Fibroblast of villous mesenchyme (primary cell): ENCODE data around the gene SPDEF. TPM values are rescaled to one million over a fixed set of nuclear protein-coding genes. Genes with fewer than 3 reads are reported as not detected.

Experiments used
- DNase-seq: peaks from one replicate; pipeline ENCODE4 v3.0.0-alpha.2; 2010; ENCODE audit warnings: low read depth
- H3K4me3 ChIP-seq: 2 replicates; pipeline ENCODE4 v1.5.1; 2011; ENCODE audit warnings: low read depth, mild to moderate bottlenecking, low read length
- total RNA-seq: library from RNA; depleted of rRNA; stranded (reverse); fragments of >200 nt; gene quantifications from 2 replicates; pipeline ENCODE4 v1.2.3, GENCODE V29; 2012
- TF ChIP-seq, protein P1 (sequence below): IDR thresholded peaks from 2 replicates; pipeline ENCODE4 v1.5.1; 2012; ENCODE audit warnings: low read depth, mild to moderate bottlenecking, low read length; ENCODE audit not compliant: insufficient read depth

Gene SPDEF
- total RNA-seq, 1 donor, result under 0.01 TPM

DNA sequence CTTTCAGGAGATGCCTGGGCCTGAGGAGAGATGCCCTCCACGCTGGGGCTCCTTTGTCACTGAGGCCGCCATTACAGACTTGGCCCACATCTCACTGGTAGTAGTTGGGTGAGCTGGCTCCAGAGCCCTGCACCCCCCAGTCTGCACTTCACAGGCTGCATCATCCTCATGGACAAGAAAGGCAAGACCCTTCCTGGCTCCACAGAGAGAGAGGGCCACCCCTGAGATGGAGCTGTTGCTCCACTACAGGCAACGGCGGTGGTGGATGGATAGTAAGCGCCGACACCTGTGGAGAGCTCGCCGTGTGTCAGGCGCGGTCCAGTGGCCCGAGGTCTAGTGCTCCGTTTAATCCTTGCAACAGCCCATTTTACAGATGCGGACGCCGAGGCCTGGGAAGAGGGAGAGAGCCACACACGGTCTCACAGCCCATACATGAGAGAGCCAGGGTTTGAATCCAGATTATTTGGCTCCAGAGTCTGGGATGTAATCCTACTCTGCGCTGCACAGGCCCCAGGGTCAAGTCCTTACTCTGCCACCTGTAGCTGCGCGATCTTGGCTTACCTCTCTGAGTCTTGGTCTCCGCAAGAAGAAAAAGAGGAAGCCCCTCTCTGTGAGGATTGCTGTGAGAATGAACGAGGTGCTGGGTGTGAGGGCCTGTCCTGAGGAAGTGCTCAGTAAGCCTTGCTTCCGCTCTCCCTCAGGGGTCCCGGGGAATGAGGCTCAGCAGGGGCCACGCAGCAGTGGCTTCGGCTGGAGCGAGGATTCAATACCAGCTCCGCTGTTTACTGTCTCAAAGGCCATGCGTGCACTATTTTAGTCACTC, 34.5 kb downstream of the SPDEF start:
- H3K4me3 ChIP-seq, result no peak overlapping the region
- TF ChIP-seq, protein P1, sequence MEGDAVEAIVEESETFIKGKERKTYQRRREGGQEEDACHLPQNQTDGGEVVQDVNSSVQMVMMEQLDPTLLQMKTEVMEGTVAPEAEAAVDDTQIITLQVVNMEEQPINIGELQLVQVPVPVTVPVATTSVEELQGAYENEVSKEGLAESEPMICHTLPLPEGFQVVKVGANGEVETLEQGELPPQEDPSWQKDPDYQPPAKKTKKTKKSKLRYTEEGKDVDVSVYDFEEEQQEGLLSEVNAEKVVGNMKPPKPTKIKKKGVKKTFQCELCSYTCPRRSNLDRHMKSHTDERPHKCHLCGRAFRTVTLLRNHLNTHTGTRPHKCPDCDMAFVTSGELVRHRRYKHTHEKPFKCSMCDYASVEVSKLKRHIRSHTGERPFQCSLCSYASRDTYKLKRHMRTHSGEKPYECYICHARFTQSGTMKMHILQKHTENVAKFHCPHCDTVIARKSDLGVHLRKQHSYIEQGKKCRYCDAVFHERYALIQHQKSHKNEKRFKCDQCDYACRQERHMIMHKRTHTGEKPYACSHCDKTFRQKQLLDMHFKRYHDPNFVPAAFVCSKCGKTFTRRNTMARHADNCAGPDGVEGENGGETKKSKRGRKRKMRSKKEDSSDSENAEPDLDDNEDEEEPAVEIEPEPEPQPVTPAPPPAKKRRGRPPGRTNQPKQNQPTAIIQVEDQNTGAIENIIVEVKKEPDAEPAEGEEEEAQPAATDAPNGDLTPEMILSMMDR, result no peak
- no peak for DNase-seq

DNA sequence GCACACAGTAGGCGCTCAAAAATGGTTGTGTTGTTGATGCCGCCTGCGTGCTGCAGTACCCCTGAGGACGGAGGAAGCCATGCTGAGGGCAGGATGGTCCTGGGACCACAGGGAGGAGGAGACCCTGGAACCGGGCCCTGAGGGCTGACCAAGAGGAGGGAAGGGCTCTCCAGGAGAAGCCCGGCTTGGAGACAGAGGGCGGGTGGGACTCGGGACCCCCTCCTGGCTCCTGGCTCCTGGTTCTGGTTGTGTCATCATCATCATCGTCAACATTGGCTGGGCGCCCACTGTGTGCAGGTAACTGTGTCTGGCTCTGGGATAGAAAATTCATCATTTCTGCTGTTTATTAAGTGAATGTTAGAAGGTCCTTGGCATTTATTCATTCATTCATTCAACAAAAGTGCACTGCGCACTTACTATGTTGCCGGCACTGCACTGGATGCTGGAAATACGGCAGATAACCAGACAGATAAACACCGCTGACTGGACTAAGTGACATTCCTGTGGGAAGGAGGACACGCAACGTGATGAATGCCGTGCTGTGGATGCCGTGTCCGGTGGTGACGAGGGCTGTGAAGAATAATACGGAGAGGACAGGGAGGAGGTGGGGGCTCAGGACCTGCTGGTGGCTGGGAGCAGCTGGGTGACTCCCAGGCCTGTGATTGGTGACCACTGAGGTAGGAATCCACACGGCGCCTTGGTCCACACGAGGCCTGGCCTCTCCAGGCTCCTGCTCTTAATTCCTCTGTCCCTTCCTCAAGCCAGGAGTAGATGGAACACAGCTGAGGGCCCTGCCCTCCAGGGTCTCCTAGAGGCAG, 35.3 kb downstream of the SPDEF start:
- DNase-seq, result no peak
- H3K4me3 ChIP-seq, result no peak overlapping the region
- TF ChIP-seq, protein P1, result no peak

- TF ChIP-seq, protein P1, result no peak
- H3K4me3 ChIP-seq, result no peak overlapping the region
- no peak for DNase-seq
Measured at GRCh38 chr6:34519971-34520644, 36.0 kb downstream of the SPDEF start.

DNA sequence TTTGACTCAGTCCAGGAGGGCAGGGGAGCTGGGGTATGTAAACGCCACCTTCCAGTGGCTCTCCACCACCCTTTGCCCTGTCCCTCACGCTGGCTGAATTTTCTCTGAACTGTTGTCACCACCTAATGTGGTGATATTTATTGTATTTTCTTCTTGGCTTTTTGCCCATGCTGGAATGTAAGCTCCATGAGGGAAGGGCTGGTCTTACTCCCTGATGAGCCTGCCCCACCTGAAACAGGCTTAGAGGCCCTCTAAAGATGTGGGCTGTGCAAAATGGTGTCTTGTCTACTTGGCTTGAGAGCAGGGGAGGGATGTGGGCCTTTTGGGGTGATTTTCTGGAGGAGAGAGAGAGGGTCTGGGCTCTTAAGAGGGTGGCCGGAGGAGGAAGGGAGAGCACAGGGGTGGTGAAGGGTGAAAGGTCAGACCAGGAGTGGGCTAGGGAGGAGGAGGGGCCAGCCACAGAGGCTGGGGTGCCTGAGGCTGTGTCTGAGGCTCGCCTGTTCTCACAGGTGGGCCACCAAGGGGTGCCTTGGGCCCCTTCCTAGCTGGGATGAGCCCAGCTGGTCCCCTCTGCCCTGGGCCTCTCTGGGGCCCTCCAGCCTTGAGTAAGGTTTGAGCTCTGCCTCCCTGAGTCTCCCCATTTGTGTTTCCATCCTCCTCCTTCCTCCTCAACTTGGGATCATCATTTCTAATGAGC, 37.3 kb downstream of the SPDEF start:
- DNase-seq, result no peak
- no peak overlapping the region for H3K4me3 ChIP-seq
- TF ChIP-seq, protein P1, result no peak

DNA sequence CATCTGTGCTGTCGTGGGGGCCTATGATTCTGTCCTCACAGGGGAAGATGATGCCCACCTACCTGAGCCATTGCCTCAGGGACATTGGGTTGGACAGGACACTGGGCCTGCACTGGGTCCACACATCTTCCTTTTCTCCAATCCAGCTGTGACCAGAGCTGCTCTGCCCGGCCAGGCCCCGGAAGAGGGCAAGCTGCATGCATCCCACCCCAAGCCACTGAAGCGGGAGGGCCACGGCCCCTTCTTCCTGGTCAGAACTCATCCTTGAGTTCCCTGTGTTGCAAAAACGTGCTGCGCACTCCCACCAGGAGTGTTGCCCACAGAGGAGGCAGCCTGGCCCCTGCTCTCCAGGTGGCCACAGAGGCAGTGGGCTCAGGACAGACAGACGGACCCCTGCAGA, 38.2 kb downstream of the SPDEF start:
- TF ChIP-seq, protein P1, result no peak
- H3K4me3 ChIP-seq, result no peak overlapping the region
- DNase-seq, result no peak

DNA sequence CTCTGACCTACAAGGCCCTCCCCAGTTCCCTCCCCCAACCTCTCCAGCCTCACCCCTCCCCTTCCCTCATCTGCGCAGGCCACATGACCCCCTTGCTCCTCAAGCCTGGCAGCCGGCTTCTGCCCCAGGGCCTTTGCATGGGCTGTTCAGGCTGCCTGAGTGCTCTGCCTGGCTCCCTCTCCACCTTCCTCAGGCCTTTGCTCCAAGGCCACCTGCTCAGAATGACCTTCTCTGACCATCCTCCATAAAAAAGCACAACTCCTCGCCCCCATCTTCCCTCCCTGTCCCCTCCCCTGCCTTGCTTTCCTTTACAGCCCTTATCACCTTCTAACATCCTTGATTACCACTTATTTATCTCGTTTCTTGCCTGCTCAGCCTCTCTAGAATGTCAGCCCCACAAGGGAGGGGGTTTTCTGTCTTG, 38.7 kb downstream of the SPDEF start:
- no peak for DNase-seq
- TF ChIP-seq, protein P1, result no peak
- no peak overlapping the region for H3K4me3 ChIP-seq
